ENCODE data around the gene GDPD3.

DNA sequence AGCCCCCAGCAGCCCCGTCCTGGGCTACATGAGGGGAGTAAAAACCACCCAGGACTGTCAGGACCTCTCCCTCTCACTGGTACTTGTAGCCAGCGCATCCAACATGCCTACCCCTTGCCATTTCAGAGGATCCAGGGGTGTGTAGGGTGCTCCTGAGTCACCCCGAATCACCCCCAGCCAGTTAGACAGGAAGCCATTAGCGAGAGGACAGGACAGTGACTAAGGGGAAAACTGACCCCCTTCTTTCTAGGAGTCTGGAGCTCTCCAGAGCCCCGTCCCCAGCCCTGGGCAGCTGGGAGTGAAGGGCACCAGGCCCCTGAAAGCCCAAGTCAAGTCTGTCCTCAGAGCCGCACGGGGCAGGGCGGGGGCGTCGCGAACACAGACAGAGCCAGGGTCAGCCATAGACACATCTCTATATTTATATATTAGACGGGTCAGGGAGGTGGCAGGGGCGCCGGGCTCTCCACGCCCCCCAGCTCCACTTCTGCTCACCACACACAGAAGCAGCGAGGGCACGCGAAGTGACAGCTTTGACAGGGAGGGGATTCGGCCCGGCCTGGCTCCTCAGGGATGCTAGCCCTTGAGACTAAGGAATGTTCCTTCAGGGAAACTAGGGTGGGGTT, 485 bp upstream of the GDPD3 start:
- TF ChIP-seq, protein P1, sequence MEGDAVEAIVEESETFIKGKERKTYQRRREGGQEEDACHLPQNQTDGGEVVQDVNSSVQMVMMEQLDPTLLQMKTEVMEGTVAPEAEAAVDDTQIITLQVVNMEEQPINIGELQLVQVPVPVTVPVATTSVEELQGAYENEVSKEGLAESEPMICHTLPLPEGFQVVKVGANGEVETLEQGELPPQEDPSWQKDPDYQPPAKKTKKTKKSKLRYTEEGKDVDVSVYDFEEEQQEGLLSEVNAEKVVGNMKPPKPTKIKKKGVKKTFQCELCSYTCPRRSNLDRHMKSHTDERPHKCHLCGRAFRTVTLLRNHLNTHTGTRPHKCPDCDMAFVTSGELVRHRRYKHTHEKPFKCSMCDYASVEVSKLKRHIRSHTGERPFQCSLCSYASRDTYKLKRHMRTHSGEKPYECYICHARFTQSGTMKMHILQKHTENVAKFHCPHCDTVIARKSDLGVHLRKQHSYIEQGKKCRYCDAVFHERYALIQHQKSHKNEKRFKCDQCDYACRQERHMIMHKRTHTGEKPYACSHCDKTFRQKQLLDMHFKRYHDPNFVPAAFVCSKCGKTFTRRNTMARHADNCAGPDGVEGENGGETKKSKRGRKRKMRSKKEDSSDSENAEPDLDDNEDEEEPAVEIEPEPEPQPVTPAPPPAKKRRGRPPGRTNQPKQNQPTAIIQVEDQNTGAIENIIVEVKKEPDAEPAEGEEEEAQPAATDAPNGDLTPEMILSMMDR (IDR thresholded peaks at IDR 0.05; ENCODE audit: insufficient read depth, low read depth, low read length), result no peak
- no peak for TF ChIP-seq EZH2 (IDR thresholded peaks at IDR 0.05; ENCODE audit: insufficient read depth, low read length)
